ENCODE measurements around the gene CERCAM.
"Not testable (repeated sequence)": the region's sequence is repeated elsewhere in the genome, so short reads cannot be mapped to it uniquely, and the experiment has no call there.

The CERCAM gene

DNA sequence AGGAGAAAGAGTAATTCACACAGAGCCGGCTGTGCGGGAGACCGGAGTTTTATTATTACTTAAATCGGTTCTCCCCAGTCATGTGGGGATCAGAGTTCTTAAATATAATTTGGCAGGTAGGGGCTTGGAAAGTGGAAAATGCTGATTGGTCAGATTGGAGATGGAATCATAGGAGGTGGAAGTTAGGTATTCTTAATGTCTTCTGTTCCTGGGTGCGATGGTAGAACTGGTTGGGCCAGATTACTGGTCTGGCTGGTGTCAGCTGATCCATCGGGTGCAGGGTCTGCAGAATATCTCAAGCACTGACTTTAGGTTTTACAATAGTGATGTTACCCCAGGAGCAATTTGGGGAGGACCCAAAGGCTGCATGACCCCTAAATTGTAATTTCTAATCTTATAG is 4.6 kb upstream of the CERCAM start:
- no peak for DNase-seq (ENCODE audit: low read depth in 3 of 3, low spot score in 1 of 3)

DNA sequence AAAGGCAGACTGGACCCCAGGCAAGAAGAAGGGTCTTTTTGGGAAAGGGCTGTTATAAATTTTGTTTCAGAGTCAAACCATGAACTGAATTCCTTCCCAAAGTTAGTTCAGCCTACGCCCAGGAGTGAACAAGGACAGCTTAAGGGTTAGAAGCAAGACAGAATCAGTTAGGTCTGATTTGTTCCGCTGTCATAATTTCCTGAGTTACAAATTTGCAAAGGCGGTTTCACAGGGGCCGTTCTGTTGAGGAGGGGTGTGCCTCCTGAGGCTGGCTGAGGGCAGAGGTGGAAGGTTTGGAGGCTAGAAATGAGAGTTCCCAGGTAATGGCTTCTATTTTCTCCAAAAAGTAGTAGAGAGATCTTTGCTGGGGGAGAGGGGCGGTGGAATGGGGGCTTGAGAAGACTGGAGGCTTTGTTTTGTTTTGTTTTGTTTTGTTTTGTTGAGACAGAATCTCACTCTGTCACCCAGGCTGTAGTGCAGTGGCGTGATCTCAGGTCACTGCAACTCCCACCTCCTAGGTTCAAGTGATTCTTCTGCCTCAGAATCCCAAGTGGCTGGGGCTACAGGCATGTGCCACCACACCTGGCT is 4.1 kb upstream of the CERCAM start:
- no peak for DNase-seq (ENCODE audit: low read depth in 3 of 3, low spot score in 1 of 3)

DNA sequence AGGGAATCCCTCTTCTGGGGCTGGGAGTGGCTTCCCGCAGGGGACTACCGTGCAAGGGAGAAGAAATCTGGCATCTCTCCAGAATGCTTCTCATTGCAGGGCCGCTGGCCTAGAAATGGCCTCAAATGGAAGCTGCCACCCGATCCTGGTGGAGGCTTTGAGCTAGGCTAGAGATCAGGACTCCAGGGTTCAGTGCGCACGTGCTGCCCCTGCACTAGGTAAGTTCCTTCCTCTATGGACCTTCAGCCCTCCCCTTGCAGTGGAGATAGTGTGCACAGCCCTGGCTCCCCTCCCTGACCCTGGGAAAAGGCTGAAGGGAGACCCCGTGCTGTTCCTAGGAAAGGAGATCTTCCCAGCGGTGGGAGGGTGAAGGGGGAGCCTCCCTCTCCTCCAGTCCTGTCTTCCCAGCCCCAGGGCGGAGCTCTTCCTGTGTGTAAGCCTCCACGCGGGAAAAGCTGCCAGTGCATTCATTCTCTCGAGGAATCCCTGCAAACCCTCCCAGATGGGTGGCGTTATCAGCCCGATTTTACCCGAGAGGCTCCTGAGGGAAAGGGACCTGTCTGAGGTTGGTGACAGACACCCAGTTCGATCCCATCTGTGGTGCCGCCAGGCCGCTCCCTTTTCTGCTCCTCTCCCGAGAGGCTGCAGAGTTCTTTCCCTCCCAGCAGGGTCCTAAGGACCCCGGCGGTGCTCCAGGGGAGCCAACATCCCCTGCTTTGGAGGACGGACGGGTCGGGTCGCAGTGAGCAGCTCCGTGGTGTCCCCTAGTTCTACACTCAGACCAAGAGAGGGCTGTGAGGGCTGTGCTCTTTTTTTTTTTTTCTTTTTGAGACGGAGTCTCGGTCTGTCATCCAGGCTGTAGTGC is 1.4 kb upstream of the CERCAM start:
- no peak for DNase-seq (ENCODE audit: low read depth in 3 of 3, low spot score in 1 of 3)

DNA sequence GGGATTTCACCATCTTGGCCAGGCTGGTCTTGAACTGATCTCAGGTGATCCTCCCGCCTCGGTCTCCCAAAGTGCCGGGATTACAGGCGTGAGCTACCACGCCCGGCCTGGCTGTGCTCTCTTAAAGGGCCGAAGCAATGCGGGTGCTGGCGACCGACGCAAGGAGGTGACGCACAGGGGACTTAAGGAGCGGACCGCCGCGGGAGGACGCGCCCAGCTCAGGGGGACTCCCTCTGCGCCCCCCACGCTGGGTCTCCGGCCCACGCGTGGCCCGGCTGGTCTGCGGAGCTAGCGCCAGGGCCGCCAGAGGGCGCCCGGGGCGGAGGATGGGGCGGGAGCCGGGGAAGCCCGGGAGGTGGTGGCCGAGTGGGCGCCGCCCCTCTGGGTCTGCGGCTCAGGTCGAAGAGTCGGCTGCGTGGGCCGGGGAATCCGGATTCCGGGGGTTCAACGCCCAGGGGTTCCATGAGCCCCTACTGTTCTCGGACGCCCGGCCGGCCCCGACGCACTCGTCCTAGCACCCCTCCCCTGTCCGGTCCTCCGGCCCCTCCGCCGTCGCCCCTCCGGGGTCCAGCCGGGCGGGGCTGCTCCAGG is 502 bp upstream of the CERCAM start:
- peak; percentile 10 to 57 (median 31) for DNase-seq (ENCODE audit: low read depth in 3 of 3, low spot score in 1 of 3)

DNA sequence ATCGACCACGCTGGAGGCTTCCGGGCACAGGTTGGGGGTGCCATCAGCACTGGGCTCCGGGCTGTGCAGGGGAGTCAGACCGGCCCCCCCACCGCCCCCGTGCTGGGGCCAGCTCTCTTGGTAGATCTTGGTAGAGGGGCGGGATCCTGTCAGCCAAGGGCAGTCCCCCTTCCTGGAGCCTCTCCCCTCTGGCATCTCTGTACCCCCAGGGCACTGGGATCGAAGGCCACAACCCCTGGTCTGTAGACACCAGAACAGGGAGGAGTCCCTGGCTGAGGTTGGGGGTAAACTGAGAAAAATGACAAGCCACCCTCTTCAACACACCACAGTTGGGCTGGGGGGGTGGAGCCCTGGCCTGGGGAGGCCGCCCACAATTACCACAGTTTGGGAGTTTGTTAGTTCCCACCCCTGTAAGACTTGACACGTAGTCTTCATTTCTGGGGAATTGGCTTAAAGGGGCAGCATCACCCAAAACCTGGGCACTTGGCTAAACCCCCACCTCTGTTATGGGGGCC is 882 bp downstream of the CERCAM start:
- DNase-seq (ENCODE audit: low read depth in 3 of 3, low spot score in 1 of 3): no peak

DNA sequence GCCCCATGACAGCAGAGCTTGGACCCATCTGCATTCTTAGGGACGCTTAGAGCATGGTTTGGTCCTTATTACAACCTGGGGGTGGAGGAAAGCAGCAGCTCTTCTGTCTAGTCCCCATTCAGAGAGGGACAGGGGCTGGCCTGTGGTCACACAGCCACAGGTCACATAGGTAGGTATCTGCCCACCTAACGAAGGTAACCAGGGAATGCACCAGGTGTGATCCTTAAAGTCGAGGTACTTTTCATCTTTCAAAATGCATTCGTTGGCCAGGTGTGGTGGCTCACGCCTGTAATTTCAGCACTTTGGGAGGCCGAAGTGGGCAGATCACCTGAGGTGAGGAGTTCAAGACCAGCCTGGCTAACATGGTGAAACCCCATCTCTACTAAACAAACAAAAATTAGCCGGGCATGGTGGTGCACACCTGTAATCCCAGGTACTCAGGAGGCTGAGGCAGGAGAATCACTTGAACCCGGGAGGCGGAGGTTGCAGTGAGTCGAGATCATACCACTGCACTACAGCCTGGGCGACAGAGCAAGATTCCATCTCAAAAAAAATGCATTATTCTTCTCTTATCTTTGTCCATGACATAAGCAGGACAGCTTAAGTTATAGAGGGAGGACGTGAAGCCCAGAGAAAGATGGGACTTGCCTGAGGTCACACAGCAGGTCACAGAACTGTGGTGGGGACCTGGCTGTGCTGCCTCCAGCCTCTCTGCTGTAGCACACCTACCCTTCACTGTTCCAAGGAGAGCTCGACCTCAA is 1.5 kb downstream of the CERCAM start:
- not testable (repeated sequence) for DNase-seq (ENCODE audit: low read depth in 3 of 3, low spot score in 1 of 3)

DNA sequence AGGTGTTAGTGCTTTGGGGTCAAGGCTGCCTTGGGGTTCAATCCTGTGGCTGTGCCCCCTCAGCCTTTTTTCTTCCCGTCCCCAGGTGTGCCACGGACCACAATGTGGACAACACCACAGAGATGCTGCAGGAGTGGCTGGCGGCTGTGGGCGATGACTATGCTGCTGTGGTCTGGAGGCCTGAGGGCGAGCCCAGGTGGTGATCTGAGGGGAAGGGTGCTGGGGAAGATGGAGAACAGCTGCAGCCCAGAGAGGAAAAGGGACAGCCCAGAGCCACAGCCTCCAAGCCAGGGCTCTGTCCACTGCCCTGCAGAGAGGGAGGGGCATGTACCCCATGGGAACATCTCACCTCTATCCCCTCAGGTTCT is 2.1 kb downstream of the CERCAM start:
- no peak for DNase-seq (ENCODE audit: low read depth in 3 of 3, low spot score in 1 of 3)

DNA sequence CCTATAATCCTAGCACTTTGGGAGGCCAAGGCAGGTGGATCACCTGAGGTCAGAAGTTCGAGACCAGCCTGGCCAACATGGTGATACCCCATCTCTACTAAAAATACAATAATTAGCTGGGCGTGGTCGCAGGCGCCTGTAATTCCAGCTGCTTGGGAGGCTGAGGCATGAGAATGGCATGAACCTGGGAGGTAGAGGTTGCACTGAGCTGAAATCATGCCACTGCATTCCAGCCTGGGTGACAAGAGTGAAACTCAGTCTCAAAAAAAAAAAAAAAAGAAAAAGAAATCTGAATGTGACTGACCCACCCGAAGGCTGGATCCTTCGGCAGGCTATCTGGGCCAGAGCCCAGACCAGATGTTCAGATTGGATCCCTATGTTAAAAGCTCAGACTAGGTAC is 2.7 kb downstream of the CERCAM start:
- not testable (repeated sequence) for DNase-seq (ENCODE audit: low read depth in 3 of 3, low spot score in 1 of 3)

DNA sequence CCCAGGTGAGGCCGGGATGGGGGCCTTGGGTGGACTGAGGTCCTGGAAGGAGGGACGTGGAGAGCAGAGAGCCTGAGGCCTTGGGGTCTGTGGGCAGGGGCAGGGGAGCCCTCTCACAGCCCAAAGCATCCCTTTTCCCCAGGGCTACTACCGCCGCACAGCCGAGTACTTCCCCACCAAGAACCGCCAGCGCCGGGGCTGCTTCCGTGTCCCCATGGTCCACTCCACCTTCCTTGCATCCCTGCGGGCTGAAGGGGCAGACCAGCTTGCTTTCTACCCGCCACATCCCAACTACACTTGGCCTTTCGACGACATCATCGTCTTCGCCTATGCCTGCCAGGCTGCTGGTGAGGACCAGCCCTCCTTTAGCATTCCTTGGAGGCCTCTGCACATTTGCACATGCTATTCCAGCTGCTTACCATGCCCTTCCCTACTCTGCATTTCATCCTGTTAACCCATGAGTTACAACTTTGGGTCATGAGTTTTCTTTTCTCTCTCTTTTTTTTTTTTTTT is 3.7 kb downstream of the CERCAM start:
- no peak for DNase-seq (ENCODE audit: low read depth in 3 of 3, low spot score in 1 of 3)

DNA sequence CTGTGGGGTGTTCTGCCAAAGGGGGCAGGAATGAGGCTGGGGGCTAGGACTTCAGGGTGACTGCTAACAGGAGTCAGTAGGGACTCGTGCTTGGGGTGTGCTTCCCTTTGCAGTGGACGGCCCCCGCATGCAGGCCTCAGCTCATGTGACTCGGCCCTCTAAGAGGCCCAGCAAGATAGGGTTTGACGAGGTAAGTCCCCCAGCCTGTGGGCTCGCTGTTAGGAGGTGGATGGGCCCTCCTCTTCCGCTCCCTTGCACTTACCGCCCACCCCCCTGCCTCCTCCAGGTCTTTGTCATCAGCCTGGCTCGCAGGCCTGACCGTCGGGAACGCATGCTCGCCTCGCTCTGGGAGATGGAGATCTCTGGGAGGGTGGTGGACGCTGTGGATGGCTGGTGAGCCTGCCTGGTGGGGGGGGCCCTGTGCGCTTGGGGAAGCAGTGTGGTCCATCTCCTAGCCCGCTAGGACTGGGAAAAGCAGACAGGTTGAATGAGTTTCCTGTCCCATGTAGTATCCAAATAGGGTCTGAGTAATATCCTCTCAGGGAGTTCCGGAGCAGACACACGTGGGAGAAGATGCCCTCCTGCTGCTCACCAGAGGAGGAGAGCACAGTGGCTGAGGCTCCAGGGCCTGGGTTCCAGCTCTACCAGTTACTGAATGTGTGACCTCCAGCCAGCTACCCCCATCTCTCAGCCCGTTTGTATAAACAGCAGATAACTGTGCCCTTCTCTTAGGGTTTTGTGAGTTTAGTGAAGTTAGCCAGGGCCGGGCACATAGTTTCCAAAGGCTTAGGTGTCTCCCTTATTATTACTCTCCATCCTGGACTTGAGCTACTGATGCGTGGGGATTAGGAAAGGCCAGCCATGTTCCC is 8.2 kb downstream of the CERCAM start:
- DNase-seq (ENCODE audit: low read depth in 3 of 3, low spot score in 1 of 3): no peak

DNA sequence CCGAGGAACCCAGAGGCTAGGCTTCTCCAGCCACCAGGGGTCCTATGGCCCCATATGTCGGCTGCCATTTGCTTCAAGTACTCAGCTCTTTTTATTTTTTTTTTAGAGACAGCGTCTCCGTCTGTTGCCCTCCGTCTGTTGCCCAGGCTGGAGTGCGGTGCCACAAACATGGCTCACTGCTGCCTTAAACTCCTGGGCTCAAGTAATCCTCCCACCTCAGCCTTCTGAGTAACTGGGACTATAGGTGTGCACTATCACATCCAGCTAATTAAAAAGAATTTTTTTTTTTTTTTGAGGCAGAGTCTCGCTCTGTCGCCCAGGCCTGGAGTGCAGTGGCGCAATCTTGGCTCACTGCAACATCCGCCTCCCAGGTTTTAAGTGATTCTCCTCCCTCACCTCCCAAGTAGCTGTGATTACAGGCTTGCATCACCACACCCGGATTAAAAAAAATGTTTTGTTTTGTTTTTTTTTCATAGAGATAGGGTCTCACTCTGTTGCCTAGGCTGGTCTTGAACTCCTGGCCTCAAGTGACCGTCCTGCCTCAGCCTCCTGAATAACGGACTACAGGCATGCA is 8.9 kb downstream of the CERCAM start:
- no peak for DNase-seq (ENCODE audit: low read depth in 3 of 3, low spot score in 1 of 3)

DNA sequence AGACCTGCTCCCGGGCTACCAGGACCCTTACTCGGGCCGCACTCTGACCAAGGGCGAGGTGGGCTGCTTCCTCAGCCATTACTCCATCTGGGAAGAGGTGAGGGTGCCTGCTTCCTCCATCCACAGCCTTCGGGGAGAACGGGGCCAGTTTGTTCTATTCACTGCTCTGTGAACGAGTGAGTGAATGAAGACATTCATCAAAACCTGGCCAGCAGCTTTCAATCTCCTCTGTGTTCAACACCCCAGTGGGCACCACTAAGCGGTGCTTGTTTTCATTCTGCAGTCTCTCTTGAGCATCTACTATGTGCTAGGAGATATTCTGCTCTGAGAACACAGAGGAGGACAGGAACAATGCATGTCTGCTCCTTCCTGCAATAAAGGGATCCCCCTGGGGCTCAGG is 10.6 kb downstream of the CERCAM start:
- DNase-seq (ENCODE audit: low read depth in 3 of 3, low spot score in 1 of 3): no peak

DNA sequence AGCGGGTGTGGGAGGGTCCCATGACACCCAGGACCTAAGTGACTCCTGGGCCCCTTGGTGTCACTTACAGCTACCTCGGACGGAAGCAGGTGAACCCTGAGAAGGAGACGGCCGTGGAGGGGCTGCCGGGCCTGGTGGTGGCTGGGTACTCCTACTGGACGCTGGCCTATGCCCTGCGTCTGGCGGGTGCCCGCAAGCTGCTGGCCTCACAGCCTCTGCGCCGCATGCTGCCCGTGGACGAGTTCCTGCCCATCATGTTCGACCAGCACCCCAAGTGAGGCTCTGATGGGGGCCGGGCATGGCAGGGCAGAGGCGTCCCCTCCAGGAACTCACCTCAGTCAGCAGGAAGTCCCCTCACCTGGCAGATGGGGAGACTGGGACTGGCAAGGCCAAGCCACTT is 13.7 kb downstream of the CERCAM start:
- no peak for DNase-seq (ENCODE audit: low read depth in 3 of 3, low spot score in 1 of 3)

DNA sequence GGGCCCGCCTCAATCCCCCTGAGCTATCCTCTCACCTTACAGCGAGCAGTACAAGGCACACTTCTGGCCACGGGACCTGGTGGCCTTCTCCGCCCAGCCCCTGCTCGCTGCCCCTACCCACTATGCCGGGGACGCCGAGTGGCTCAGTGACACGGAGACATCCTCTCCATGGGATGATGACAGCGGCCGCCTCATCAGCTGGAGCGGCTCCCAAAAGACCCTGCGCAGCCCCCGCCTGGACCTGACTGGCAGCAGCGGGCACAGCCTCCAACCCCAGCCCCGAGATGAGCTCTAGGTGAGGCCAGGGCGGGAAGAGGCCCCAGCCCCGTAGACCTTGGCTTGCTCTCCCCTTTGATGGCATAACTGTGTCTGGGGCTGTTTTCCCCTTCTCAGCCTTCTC is 15.0 kb downstream of the CERCAM start:
- DNase-seq (ENCODE audit: low read depth in 3 of 3, low spot score in 1 of 3): no peak

DNA sequence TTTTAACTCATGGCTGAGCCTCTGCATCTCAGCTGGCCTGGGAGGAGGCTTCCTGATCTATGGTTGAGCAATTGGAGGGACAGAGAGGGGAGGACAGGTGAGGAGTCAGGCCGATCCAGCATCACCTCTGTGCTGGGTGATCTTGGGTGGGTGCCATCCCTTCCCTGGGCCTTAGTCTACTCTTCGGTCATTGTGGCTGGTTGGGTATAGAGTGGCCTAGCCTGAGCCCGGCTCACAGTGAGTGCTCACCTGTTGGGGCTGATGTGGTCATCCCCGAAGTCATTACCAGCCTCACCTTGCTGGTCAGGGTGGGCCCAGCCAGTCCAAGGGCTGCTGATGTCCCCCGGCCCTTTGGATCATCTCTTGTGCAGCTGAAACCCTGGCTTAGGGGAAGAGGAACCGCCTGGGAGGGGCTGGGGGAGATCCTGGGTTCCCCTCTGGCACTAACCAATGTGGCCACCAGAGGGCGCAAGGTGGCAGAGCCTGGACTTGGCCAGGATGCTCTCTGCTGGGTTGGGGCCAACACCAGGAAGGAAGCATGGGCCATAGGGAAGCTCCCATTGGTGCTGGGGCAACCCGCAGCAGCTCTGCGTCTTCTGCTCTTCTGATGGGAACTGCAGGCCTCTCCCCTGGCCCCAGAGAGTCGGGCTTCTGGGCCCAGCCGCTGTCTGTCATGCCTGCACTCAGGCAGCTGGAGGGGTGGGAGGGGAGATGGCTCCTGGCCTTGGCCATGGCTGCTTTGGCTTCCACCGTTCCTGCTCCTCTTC is 17.9 kb downstream of the CERCAM start:
- DNase-seq (ENCODE audit: low read depth in 3 of 3, low spot score in 1 of 3): peak; percentile 34 to 82 (median 61)

DNA sequence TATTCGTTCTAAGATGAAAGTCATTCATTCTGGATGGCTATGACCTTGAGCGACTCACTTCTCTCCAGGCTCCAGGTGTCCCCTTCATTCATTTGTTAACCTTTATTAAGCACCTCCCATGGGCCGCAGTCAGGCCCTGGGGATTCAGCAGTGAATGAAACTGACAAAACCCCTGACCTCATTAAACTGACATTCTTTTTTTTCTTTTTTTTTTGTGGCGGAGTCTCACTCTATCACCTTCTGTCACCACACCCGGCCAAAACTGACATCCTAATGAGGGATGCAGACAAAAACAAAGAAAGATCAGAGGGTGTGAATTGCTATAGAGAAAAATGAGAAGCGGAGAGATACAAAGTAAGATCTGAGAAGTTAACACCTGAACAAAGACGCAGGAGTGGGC is 18.6 kb downstream of the CERCAM start:
- no peak for DNase-seq (ENCODE audit: low read depth in 3 of 3, low spot score in 1 of 3)

DNA sequence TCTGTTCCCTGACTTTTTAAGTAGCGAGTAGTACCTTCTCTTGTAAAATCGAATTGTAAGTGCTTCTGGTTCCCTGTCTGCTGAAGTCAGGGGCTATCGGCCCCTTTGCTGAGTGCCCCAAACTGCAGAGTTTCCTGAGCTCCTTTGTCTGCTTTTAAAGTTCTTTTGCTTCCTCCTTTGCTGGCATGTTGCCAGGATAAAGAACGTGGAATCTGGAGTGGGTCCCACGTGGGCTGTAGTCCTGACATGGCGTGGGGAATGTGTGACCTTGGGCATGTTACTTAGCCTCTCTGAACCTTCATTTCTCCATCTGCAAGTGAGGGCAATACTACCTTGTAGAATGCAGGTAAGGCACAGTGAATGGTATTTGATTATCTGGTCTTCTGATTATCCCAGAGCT is 21.5 kb downstream of the CERCAM start:
- no peak for DNase-seq (ENCODE audit: low read depth in 3 of 3, low spot score in 1 of 3)

DNA sequence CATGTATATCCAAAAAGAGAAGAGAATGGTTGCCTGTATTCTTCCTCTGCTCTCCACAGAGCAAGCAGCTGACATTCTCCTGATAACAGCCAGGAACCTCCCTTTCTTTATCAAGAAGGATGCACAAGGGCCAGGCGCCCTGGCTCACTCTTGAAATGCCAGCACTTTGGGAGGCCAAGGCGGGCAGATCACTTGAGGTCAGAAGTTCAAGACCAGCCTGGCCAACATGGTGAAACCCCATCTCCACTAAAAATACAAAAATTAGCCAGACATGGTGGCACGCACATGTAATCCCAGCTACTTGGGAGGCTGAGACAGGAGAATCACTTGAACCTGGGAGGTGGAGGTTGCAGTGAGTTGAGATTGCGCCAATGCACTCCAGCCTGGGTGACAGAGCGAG is 25.8 kb downstream of the CERCAM start:
- DNase-seq (ENCODE audit: low read depth in 3 of 3, low spot score in 1 of 3): not testable (repeated sequence)

DNA sequence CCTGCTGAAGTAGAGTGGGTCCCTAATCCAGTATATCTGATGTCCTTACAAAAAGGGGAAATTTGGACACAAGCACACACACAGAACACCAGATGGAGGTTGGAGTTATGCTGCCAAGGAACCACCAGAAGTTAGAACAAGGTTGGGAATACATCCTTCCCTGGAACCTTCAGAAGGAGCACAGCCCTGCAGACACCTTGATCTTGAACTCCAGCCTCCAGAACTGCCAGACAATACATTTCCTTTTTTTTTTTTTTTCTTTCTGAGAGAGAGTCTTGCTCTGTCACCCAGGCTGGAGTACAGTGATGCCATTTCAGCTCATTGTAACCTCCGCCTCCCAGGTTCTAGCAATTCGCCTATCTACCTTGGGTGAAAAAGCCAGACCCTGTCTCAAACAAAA is 28.1 kb downstream of the CERCAM start:
- no peak for DNase-seq (ENCODE audit: low read depth in 3 of 3, low spot score in 1 of 3)

Data from stimulated activated CD4-positive, alpha-beta T cell treated with anti-CD3 and anti-CD28 coated beads, TNF-alpha, amount 100 ng/mL, for 1 hour (primary cell).